ENCODE measurements around the gene BRSK1.

DNA sequence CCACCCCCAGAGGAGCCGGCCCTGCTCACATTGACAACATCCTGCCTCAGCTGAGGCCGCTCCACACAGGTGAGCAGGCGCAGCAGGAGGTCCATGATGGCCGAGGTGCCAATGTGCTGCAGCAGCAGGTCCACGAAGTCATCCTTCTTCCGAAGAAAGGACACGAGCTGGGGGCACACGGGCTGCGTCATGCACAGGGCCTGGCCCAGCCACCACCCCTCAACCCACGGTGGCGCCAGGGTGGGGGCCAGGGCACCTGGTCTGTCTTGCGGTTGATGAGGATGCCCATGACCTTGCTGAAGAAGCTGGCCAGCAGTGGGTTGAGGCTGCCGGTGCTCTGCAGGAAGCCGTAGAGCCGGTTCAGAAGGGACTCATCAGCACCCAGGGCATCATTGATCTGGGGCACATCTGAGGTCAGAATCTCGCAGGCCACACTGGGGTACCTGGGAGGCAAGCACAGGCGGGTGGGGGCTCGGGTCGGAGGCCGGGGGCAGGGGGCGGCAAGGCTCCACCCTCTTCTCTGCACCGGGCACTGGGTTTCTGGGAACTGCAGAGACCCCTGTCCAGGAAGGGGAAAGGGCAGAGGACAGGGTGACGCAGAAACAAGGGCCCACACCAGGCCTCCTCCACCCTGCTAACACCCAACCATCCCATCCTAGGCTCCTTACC lies 38.4 kb upstream of the BRSK1 start:
- TF ChIP-seq CTCF (IDR thresholded peaks at IDR 0.05; ENCODE audit: low read depth, low read length, poor library complexity, severe bottlenecking) (no peak), EZH2phosphoT487 (IDR thresholded peaks at IDR 0.05; ENCODE audit: borderline replicate concordance, low read length) (no peak)

Data from DOHH2 (cell line).